ENCODE measurements around the gene COG4. TPM values are rescaled to one million over a fixed set of nuclear protein-coding genes. Genes with fewer than 3 reads are reported as not detected.
A peak's percentile ranks its signal among the peaks of the same experiment; 100 is the strongest.

Gene COG4
- total RNA-seq, 1 donor from 2014 or later = 45.3 TPM

GRCh38 chr16:70475054-70475871 is 48.1 kb downstream of the COG4 start:
- Histone ChIP-seq H3K27me3 (ENCODE audit: control insufficient read depth, insufficient read depth, low read length) (no peaks in the 10 kb centered on the region), H3K4me3 (ENCODE audit: low read depth, low read length) (no peak overlapping the region), H3K36me3 (ENCODE audit: control insufficient read depth, insufficient read depth, low read length) (peaks cover 9% of the 10 kb centered on the region)
- DNase-seq (ENCODE audit: low read depth) (no peak), FAIRE-seq (no peak)
- TF ChIP-seq, protein P1, sequence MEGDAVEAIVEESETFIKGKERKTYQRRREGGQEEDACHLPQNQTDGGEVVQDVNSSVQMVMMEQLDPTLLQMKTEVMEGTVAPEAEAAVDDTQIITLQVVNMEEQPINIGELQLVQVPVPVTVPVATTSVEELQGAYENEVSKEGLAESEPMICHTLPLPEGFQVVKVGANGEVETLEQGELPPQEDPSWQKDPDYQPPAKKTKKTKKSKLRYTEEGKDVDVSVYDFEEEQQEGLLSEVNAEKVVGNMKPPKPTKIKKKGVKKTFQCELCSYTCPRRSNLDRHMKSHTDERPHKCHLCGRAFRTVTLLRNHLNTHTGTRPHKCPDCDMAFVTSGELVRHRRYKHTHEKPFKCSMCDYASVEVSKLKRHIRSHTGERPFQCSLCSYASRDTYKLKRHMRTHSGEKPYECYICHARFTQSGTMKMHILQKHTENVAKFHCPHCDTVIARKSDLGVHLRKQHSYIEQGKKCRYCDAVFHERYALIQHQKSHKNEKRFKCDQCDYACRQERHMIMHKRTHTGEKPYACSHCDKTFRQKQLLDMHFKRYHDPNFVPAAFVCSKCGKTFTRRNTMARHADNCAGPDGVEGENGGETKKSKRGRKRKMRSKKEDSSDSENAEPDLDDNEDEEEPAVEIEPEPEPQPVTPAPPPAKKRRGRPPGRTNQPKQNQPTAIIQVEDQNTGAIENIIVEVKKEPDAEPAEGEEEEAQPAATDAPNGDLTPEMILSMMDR (IDR thresholded peaks at IDR 0.05; ENCODE audit: insufficient read depth, low read length, severe bottlenecking) = no peak

DNA sequence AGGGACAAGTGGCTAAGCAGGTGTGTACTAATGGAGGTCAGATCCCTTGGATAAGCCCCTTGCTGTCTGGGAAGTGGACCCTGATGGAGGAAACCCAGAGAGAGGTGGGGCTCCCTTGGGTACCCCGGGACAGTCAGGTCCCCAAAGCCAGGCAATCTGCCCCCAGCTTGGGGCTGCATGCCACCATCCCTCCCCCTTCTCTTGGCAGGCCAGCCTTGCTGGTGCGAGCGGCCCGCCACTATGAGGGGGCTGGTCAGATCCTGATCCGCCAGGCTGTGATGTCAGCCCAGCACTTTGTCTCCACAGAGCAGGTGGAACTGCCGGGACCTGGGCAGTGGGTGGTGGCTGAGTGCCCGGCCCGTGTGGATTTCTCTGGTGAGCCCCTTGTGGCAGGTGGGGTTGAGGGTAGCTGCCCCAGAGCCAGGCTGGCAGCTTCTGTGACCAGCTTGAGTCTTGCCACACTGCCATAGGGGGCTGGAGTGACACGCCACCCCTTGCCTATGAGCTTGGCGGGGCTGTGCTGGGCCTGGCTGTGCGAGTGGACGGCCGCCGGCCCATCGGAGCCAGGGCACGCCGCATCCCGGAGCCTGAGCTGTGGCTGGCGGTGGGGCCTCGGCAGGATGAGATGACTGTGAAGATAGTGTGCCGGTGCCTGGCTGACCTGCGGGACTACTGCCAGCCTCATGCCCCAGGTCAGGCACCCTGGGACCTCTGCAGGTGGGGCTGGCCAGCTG is 48.9 kb downstream of the COG4 start:
- FAIRE-seq = no peak
- Histone ChIP-seq H3K36me3 (ENCODE audit: control insufficient read depth, insufficient read depth, low read length) (peaks cover 6% of the 10 kb centered on the region), H3K4me3 (ENCODE audit: low read depth, low read length) (no peak overlapping the region), H3K27me3 (ENCODE audit: control insufficient read depth, insufficient read depth, low read length) (no peaks in the 10 kb centered on the region)
- TF ChIP-seq, protein P1 (IDR thresholded peaks at IDR 0.05; ENCODE audit: insufficient read depth, low read length, severe bottlenecking) = no peak
- DNase-seq (ENCODE audit: low read depth) = no peak

GRCh38 chr16:70473446-70474319 is 49.7 kb downstream of the COG4 start:
- H3K27me3 ChIP-seq (ENCODE audit: control insufficient read depth, insufficient read depth, low read length) = no peaks in the 10 kb centered on the region
- FAIRE-seq (peak; percentile 60), DNase-seq (ENCODE audit: low read depth) (no peak)
- TF ChIP-seq, protein P1 (IDR thresholded peaks at IDR 0.05; ENCODE audit: insufficient read depth, low read length, severe bottlenecking) = no peak
- no peak overlapping the region for H3K4me3 ChIP-seq (ENCODE audit: low read depth, low read length)
- H3K36me3 ChIP-seq (ENCODE audit: control insufficient read depth, insufficient read depth, low read length) = peaks cover 6% of the 10 kb centered on the region

- Histone ChIP-seq H3K27me3 (ENCODE audit: control insufficient read depth, insufficient read depth, low read length) (no peaks in the 10 kb centered on the region), H3K4me3 (ENCODE audit: low read depth, low read length) (no peak overlapping the region), H3K36me3 (ENCODE audit: control insufficient read depth, insufficient read depth, low read length) (peaks cover 4% of the 10 kb centered on the region)
- DNase-seq (ENCODE audit: low read depth) (no peak), FAIRE-seq (no peak)
- TF ChIP-seq, protein P1 (IDR thresholded peaks at IDR 0.05; ENCODE audit: insufficient read depth, low read length, severe bottlenecking) = no peak
Measured at GRCh38 chr16:70472786-70473433, 50.4 kb downstream of the COG4 start.

DNA sequence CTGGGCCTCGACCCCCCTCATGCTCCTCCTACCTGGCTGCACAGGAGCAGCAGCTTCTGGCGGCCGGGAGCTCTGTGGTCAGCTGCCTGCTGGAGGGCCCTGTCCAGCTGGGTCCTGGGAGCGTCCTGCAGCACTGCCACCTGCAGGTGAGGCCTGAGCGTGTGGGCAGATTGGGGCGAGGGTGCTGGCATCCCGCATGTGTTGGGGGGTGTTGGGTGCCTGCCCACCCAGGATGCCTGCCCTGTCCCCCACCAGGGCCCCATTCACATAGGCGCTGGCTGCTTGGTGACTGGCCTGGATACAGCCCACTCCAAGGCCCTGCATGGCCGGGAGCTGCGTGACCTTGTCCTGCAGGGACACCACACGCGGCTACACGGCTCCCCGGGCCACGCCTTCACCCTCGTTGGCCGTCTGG is 52.4 kb downstream of the COG4 start:
- H3K36me3 ChIP-seq (ENCODE audit: control insufficient read depth, insufficient read depth, low read length) = peaks cover 4% of the 10 kb centered on the region
- H3K4me3 ChIP-seq (ENCODE audit: low read depth, low read length) = no peak overlapping the region
- TF ChIP-seq, protein P1 (IDR thresholded peaks at IDR 0.05; ENCODE audit: insufficient read depth, low read length, severe bottlenecking) = peak; percentile 43
- FAIRE-seq (no peak), DNase-seq (ENCODE audit: low read depth) (no peak)
- no peaks in the 10 kb centered on the region for H3K27me3 ChIP-seq (ENCODE audit: control insufficient read depth, insufficient read depth, low read length)
